ENCODE data around the gene SLC38A2. TPM values are rescaled to one million over a fixed set of nuclear protein-coding genes. Genes with fewer than 3 reads are reported as not detected.

Gene SLC38A2
- total RNA-seq, 1 donor from 2014 or later = 291 TPM

DNA sequence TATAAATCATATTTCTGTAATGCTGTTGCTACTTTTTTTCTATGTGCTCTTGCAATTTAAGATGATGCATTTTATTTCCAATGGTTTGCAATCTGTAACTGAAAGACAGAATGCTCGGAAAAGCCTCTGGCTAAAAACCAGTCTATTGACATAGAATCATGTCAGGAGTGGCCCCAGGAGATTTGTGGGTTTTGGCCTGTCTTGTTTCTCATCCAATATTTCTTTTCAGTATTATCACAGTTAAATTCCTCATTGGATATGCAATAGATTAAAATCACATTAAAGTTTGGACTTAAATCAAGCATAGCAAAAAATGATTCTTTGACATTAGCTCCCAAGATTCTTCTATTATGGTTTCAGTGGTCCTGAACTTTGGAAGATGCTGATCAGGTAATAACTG is 19.1 kb upstream of the SLC38A2 start:
- no peaks in the 10 kb centered on the region for H3K36me3 ChIP-seq (ENCODE audit: control insufficient read depth, insufficient read depth, low read length)
- TF ChIP-seq, protein P1, sequence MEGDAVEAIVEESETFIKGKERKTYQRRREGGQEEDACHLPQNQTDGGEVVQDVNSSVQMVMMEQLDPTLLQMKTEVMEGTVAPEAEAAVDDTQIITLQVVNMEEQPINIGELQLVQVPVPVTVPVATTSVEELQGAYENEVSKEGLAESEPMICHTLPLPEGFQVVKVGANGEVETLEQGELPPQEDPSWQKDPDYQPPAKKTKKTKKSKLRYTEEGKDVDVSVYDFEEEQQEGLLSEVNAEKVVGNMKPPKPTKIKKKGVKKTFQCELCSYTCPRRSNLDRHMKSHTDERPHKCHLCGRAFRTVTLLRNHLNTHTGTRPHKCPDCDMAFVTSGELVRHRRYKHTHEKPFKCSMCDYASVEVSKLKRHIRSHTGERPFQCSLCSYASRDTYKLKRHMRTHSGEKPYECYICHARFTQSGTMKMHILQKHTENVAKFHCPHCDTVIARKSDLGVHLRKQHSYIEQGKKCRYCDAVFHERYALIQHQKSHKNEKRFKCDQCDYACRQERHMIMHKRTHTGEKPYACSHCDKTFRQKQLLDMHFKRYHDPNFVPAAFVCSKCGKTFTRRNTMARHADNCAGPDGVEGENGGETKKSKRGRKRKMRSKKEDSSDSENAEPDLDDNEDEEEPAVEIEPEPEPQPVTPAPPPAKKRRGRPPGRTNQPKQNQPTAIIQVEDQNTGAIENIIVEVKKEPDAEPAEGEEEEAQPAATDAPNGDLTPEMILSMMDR (IDR thresholded peaks at IDR 0.05; ENCODE audit: insufficient read depth, low read length, poor library complexity, severe bottlenecking) = no peak
- DNase-seq (ENCODE audit: low read depth) = no peak
- H3K4me3 ChIP-seq (ENCODE audit: low read depth, low read length) = no peak overlapping the region
- no peaks in the 10 kb centered on the region for H3K27me3 ChIP-seq (ENCODE audit: control insufficient read depth, insufficient read depth, low read length)

DNA sequence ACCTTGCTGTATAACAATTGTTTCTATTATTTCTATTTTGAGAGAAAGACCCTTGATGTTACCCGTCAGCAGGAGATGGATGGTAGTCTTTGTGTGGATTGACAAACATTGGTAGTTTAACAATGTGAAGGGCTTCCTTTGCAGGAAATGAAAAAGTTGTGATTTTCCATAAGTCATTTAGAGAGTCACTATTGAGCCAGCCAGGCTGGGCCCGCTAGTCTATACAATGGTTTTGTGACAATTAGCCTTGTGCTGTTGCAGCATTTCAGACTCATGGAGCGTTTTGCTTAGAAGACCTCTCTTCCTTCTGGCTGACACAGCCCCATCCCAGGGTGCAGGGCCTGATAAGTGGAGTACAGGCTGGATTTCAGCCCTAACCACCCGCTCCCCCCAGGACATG is 18.3 kb upstream of the SLC38A2 start:
- no peaks in the 10 kb centered on the region for H3K27me3 ChIP-seq (ENCODE audit: control insufficient read depth, insufficient read depth, low read length)
- TF ChIP-seq, protein P1 (IDR thresholded peaks at IDR 0.05; ENCODE audit: insufficient read depth, low read length, poor library complexity, severe bottlenecking) = no peak
- no peak overlapping the region for H3K4me3 ChIP-seq (ENCODE audit: low read depth, low read length)
- H3K36me3 ChIP-seq (ENCODE audit: control insufficient read depth, insufficient read depth, low read length) = no peaks in the 10 kb centered on the region
- DNase-seq (ENCODE audit: low read depth) = no peak

DNA sequence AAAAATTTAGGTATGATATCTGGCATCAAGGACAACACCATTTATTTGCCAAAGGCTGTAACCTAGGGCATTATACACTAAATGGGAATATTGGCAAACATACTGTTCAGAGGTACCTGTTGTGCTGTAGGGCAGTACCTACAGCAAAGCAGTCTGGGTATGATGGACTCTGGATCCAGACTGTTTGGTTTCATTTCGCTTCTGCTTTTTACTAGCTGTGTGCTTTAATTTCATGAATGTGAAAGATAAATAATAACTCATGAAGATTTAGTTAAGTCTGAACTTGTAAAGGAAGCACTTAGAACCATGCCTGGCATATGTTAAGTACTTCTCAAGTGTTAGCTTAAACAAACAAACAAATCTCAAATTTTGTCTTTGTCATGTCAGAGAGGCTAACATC is 17.7 kb upstream of the SLC38A2 start:
- DNase-seq (ENCODE audit: low read depth) = no peak
- H3K4me3 ChIP-seq (ENCODE audit: low read depth, low read length) = no peak overlapping the region
- no peaks in the 10 kb centered on the region for H3K36me3 ChIP-seq (ENCODE audit: control insufficient read depth, insufficient read depth, low read length)
- no peaks in the 10 kb centered on the region for H3K27me3 ChIP-seq (ENCODE audit: control insufficient read depth, insufficient read depth, low read length)
- TF ChIP-seq, protein P1 (IDR thresholded peaks at IDR 0.05; ENCODE audit: insufficient read depth, low read length, poor library complexity, severe bottlenecking) = no peak

DNA sequence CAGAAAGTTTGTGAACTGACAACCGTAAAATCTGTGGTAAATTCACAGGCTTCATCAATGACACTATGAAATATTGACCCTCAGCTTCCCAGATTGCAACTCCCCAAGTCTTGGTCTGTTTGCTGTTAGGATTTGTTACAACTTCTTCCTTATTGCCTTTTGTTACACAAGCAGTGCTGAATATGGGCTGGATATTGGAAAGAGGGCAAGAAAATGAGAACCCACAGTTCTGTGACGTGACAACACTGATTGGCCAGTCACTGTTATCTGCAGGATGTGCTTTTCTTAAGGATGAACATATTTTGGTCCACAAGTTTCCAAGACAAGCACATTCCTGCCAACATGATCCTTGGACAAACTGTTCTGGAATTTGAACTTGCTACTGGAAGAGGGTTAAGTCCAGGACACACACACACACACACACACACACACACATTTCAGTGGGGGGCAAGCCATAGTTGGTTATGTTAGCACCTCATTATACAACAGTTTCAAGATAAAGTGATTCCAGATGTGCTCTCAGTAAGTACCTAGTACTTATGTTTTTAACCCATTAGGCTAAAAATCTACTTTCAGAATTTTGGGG is 16.6 kb upstream of the SLC38A2 start:
- no peaks in the 10 kb centered on the region for H3K27me3 ChIP-seq (ENCODE audit: control insufficient read depth, insufficient read depth, low read length)
- TF ChIP-seq, protein P1 (IDR thresholded peaks at IDR 0.05; ENCODE audit: insufficient read depth, low read length, poor library complexity, severe bottlenecking) = no peak
- no peaks in the 10 kb centered on the region for H3K36me3 ChIP-seq (ENCODE audit: control insufficient read depth, insufficient read depth, low read length)
- DNase-seq (ENCODE audit: low read depth) = no peak
- H3K4me3 ChIP-seq (ENCODE audit: low read depth, low read length) = no peak overlapping the region

DNA sequence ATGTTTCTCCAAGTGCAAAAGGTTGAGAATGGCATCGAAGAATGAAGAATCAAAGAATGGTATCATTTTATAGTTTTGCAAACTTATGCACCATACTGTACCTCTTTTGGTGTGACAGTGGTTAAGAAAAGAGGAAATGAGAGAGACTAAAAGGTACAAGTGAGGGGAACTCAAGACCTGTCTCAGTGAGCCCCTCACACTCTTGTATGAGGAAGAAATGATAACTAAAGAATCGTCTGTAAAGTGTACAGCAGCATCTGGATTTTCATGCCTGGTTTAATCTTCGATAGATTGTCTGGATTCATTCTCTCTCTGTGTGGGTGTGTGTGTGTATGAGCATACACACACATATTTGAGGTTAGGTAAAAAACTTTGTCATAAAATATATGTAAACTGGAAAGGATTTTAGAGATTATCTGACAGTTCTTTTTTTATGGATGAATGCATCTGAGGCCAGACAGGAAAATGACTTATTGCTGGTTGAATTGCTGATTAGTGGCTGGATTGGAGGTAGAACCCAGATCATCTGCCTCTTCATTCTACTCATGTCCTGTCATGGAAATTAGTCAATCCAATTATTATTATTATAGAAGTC is 16.0 kb upstream of the SLC38A2 start:
- TF ChIP-seq, protein P1 (IDR thresholded peaks at IDR 0.05; ENCODE audit: insufficient read depth, low read length, poor library complexity, severe bottlenecking) = no peak
- no peak for DNase-seq (ENCODE audit: low read depth)
- Histone ChIP-seq H3K36me3 (ENCODE audit: control insufficient read depth, insufficient read depth, low read length) (no peaks in the 10 kb centered on the region), H3K27me3 (ENCODE audit: control insufficient read depth, insufficient read depth, low read length) (no peaks in the 10 kb centered on the region), H3K4me3 (ENCODE audit: low read depth, low read length) (no peak overlapping the region)

DNA sequence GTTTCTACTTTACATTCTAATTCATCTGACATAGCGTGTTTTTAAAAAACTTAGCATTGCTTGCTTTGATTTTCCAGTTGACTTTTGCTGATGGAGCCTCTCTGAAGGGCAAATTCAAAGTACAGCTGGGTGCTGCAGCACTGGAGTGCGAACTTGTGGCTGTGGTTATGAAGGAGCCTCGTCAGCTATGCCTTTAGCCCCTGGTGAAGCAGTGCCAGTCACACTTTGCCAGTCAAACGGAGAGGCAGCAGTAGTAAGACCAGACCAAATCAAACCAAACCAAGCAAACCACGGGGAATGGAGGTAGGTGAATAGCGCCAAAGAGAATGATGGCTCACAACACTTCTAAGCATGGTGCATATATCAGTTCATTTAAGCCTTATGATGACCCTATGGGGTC is 15.1 kb upstream of the SLC38A2 start:
- TF ChIP-seq, protein P1 (IDR thresholded peaks at IDR 0.05; ENCODE audit: insufficient read depth, low read length, poor library complexity, severe bottlenecking) = no peak
- Histone ChIP-seq H3K27me3 (ENCODE audit: control insufficient read depth, insufficient read depth, low read length) (no peaks in the 10 kb centered on the region), H3K36me3 (ENCODE audit: control insufficient read depth, insufficient read depth, low read length) (no peaks in the 10 kb centered on the region), H3K4me3 (ENCODE audit: low read depth, low read length) (no peak overlapping the region)
- no peak for DNase-seq (ENCODE audit: low read depth)
